Measurements from ENCODE around the gene UQCC2.

The UQCC2 gene

DNA sequence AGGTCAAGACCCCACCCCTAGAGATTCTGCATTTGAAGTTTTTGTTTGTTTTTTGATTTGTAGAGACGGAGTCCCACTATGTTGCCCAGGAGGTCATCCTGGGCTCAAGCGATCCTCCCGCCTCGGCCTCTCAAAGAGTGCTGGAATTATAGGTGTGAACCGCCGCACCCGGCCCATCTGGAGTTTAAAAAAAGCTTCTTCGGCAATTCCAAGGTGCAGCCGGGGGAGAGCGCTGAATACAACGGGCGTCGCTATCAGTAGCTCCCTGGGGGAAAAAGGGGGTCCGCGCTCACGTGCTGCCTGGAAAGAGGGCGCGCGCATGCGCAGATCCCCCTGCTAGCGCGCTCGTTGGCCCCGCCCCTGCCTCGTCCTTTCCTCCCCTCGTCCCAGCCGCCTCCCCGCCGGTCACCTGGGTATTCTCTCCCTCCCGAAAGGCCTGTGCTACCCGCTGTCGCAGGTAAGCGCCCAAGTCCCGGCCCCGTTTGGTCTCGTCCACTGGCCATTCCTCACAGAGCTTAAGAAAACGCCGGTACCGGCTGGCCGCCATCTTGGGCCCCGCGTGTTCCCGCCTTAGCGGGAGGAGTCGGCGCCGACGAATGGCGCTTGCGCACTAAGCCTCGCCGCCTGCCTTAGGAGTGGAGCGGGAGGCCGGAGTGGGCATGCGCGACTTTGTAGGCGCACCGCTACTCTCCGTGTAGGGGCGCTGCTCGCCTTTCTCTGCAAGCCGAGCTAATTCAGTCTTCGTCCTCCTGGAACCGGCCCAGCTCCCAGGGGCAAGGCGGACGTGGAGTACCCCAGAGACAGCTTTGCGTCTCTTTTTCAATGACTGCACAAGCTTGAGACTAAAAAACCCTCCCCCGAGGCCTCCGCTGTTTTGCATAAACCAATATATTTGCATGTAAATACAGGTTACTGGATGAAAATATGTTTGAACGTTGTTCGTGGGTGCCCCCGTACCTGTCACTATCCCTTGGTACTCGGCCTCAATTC lies at the start of gene UQCC2:
Gene UQCC2, minus strand, starts transcription at position 561 of the 990 bp plus-strand sequence. Its CDS starts 14 bp downstream, at position 547.
- peak in 55 of 56 donors; percentile 68 to 98 (median 94) for DNase-seq

- no peak for DNase-seq
These were observed 48.6 kb upstream of the UQCC2 start for GRCh38 chr6:33759887-33760629.

- DNase-seq = no peak
These were observed 47.3 kb upstream of the UQCC2 start for GRCh38 chr6:33758815-33759216.

DNA sequence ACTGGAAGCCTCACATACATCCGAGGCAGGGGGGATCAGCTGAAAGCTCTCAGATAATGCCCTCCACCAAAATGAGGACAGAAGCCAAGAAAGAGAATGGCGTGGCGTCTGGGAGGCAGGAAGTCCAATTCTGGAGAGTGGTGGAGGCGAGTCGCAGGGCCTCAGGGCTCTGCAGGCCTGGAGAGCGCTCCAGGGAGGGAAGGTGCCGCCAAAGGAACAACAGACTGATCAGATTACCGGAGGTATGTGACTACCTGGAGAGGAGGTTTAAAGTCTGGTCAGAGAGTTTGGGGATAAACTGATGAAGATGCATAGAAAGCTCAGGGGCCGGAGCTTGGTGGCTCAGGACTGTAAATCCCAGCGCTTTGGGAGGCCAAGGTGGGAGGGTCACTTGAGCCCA lies 46.4 kb upstream of the UQCC2 start:
- DNase-seq = no peak

- no peak for DNase-seq
These were observed 45.6 kb upstream of the UQCC2 start for GRCh38 chr6:33757113-33757512.

- no peak for DNase-seq
These were observed 44.9 kb upstream of the UQCC2 start for GRCh38 chr6:33756211-33756954.

- DNase-seq = no peak
These were observed 43.8 kb upstream of the UQCC2 start for GRCh38 chr6:33755070-33755869.

GRCh38 chr6:33754222-33754621 lies 42.7 kb upstream of the UQCC2 start:
- no peak for DNase-seq

DNA sequence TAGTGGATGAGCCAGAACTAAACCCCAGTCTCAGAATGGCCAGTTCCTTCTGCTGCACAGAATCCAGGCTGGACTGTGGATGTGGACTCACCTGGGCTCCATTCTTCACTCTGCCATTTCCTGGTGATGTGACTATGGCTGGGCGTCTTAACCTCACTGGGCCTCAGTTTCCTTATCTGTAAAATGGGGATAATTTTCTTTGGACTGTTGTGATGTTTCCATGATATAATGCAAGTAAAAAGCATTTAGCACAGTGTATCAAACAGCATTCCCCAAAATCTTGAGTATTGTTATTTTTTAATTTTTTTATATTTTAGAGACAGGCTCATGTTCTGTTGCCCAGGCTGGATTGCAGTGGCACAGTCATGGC lies 41.1 kb upstream of the UQCC2 start:
- no peak for DNase-seq

- DNase-seq = no peak
These were observed 40.5 kb upstream of the UQCC2 start for GRCh38 chr6:33751771-33752645.

DNA sequence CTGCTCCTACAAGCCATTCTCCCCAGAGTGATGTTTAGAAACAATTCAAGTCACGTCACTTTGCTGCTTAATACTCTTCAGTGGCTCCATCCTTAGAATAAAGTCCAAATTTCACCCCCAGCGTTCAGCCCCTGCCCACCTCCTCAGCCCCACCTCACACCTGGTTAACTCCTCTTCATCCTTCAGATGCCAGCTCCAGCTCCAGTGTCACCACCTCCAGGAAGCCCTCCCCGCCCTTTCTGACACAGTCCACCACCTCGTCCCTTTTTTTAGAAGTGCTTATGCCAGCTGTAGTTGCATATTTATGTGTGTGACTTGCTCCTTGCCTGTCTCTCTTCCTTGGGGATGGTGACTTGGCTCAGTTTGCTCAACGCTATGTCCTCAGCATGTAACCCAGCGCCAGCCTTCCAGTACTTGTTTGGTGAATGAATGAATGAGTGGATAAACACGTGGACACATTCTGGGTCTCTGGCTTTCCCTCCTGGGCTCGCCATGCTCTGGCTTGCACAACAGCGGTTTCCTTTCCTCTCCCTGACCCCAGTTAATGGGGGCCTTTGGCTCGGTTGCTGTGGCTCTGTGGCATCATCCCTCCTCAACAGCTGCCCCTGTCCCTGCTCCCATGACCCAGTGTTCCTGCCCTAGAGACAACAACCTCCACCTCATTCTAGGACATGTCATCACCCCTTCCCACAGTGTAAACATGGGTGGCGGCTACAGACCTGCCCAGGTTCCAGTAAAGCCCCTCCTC lies 38.9 kb upstream of the UQCC2 start:
- DNase-seq = no peak

- no peak for DNase-seq
These were observed 37.9 kb upstream of the UQCC2 start for GRCh38 chr6:33749401-33749800.

DNA sequence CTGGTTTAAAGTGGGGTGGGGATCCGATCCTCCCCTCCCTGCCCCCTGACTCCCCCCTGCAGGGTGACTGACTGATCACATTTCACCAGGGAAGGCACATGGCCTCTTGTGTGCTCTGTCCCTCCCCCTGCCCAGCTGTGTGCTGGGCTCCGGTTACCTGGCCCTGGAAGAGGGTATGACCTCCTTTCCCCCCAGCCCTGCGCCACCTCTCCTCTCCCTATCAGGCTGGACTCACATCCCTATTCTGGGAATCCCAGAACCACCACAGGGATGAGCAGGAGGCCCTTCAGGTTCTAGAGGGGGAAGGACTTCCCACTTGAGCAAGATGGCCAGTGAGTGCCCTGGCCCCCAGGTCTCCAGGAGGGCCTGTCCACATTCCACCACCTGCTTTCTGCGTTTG lies 37.3 kb upstream of the UQCC2 start:
- no peak for DNase-seq

DNA sequence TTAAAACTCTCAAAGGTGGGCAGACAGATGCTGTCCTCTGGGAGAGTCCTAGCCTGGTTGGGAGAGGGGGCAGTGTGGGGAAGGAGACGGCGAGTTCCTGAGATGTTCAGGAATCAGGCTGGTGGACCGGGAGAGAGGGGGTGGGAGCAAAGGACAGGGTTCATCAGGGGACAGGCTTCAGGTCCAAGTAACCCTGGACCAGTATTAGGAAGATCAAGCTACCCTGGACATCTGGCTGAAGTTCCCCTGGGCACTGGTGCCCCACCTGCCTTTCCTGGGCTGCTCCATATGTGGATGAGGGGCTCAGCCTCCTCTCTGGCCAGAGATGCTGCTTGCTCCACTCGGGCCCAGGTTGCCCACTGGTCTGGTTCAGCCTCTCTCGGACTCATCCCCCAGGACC lies 36.3 kb upstream of the UQCC2 start:
- DNase-seq = no peak

DNA sequence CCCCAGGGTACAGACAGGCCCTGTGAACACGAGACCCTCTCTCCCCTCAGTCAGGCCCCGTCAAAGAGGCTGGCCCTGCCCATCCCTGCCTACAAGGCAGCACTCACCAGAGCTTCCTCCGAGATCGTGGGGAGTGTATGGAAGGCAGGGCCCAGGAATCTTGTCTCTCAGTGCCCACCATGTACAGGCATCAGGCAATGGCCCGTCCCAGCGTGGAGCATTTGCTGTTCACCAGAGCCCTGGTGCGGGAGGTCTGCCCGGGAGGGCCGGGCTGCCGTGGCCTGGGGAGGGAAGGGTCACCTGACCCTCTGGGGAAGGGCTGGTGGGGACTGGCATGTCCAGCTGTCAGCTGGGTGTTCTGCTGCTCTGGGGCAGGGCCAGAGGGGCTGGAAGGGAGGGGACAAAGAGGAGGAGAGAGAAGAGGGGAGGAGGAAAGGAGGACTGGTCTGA lies 35.2 kb upstream of the UQCC2 start, which contains the start of gene IP6K3:
Gene IP6K3, minus strand, starts transcription at position 255 of the 450 bp plus-strand sequence. CDS start 11,429 bp downstream, outside the sequence.
- peak in 54 of 56 donors; percentile 13 to 94 (median 78) for DNase-seq

GRCh38 chr6:33746036-33746600 lies 34.6 kb upstream of the UQCC2 start:
- DNase-seq = peak in 54 of 56 donors; percentile 9 to 88 (median 64)

- peak in 2 of 56 donors; percentile 20 to 40 for DNase-seq
These were observed 34.0 kb upstream of the UQCC2 start for GRCh38 chr6:33745548-33745947.

DNA sequence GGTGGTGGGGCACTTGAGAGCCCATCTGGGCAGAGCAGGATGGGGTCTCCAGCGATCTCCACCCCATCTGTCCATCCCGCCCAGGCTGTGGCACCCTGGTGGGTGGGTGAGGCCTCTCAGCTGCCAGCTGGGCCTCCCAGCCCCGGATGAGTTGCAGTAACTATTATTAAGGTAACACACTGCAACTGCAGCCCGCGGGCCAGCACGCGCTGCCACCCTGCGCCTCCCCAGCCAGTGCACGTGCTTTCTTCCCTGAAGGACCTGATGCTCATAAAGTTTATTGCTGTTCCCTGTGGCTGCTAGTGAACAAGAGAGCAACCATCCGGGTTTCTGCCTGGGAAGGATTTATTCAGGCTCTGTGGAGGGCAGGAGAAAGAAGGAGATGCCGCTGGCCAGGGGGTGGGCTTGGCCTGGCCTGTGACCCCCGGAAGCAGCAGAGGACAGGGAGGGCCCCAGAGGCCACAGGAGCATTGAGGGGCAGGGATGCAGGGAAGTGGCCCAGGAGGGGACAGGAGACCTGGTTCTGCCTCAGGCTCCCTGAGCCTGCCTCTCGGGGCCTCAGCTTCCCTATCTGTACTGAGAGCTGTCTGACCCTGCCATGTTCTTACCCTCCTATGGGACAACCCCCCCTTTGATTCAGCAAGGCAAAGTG lies 33.5 kb upstream of the UQCC2 start:
- peak in 6 of 56 donors; percentile 7 to 51 (median 20) for DNase-seq
